ENCODE measurements around the gene AOAH. TPM values are rescaled to one million over a fixed set of nuclear protein-coding genes. Genes with fewer than 3 reads are reported as not detected.
A peak's percentile ranks its signal among the peaks of the same experiment; 100 is the strongest.
"Not testable (repeated sequence)": the region's sequence is repeated elsewhere in the genome, so short reads cannot be mapped to it uniquely, and the experiment has no call there.

The AOAH gene
- total RNA-seq, 1 donor from 2014 or later, result 0.28 TPM

- H3K9me3 Mint-ChIP-seq (ENCODE audit: unreplicated experiment), result no peaks in the 10 kb centered on the region
- no peaks in the 10 kb centered on the region for H3K36me3 Mint-ChIP-seq (ENCODE audit: low read depth, unreplicated experiment)
- DNase-seq (ENCODE audit: low spot score), result no peak
- H3K4me1 Mint-ChIP-seq (ENCODE audit: unreplicated experiment), result peaks cover 2% of the 10 kb centered on the region
- no peak overlapping the region for H3K4me3 Mint-ChIP-seq (ENCODE audit: unreplicated experiment)
- no peak overlapping the region for H3K27ac Mint-ChIP-seq (ENCODE audit: unreplicated experiment)
- H3K27me3 Mint-ChIP-seq (ENCODE audit: unreplicated experiment), result no peaks in the 10 kb centered on the region
- TF ChIP-seq CTCF (IDR thresholded peaks at IDR 0.05; ENCODE audit: unreplicated experiment), result no peak
Observed at GRCh38 chr7:36486336-36486735, 238.0 kb downstream of the AOAH start.

GRCh38 chr7:36484265-36484664 lies 240.0 kb downstream of the AOAH start:
- H3K36me3 Mint-ChIP-seq (ENCODE audit: low read depth, unreplicated experiment), result no peaks in the 10 kb centered on the region
- no peak overlapping the region for H3K27ac Mint-ChIP-seq (ENCODE audit: unreplicated experiment)
- H3K4me1 Mint-ChIP-seq (ENCODE audit: unreplicated experiment), result peaks cover 2% of the 10 kb centered on the region
- no peaks in the 10 kb centered on the region for H3K9me3 Mint-ChIP-seq (ENCODE audit: unreplicated experiment)
- no peak overlapping the region for H3K4me3 Mint-ChIP-seq (ENCODE audit: unreplicated experiment)
- DNase-seq (ENCODE audit: low spot score), result no peak
- TF ChIP-seq CTCF (IDR thresholded peaks at IDR 0.05; ENCODE audit: unreplicated experiment), result no peak
- H3K27me3 Mint-ChIP-seq (ENCODE audit: unreplicated experiment), result peaks cover 2% of the 10 kb centered on the region

GRCh38 chr7:36483853-36484252 lies 240.4 kb downstream of the AOAH start:
- not testable (repeated sequence) for DNase-seq (ENCODE audit: low spot score); H3K4me1 Mint-ChIP-seq (ENCODE audit: unreplicated experiment); H3K27ac Mint-ChIP-seq (ENCODE audit: unreplicated experiment); H3K36me3 Mint-ChIP-seq (ENCODE audit: low read depth, unreplicated experiment); H3K9me3 Mint-ChIP-seq (ENCODE audit: unreplicated experiment); H3K4me3 Mint-ChIP-seq (ENCODE audit: unreplicated experiment); H3K27me3 Mint-ChIP-seq (ENCODE audit: unreplicated experiment)

GRCh38 chr7:36478745-36479144 lies 245.5 kb downstream of the AOAH start:
- no peak overlapping the region for H3K4me3 Mint-ChIP-seq (ENCODE audit: unreplicated experiment)
- no peak for DNase-seq (ENCODE audit: low spot score)
- H3K9me3 Mint-ChIP-seq (ENCODE audit: unreplicated experiment), result no peaks in the 10 kb centered on the region
- no peak for TF ChIP-seq CTCF (IDR thresholded peaks at IDR 0.05; ENCODE audit: unreplicated experiment)
- no peak overlapping the region for H3K27ac Mint-ChIP-seq (ENCODE audit: unreplicated experiment)
- H3K36me3 Mint-ChIP-seq (ENCODE audit: low read depth, unreplicated experiment), result no peaks in the 10 kb centered on the region
- H3K4me1 Mint-ChIP-seq (ENCODE audit: unreplicated experiment), result peaks cover 11% of the 10 kb centered on the region
- peaks cover 4% of the 10 kb centered on the region for H3K27me3 Mint-ChIP-seq (ENCODE audit: unreplicated experiment)

- Mint-ChIP-seq H3K27ac (ENCODE audit: unreplicated experiment) (no peak overlapping the region), H3K4me1 (ENCODE audit: unreplicated experiment) (peaks cover 13% of the 10 kb centered on the region), H3K27me3 (ENCODE audit: unreplicated experiment) (peaks cover 2% of the 10 kb centered on the region), H3K36me3 (ENCODE audit: low read depth, unreplicated experiment) (no peaks in the 10 kb centered on the region), H3K9me3 (ENCODE audit: unreplicated experiment) (no peaks in the 10 kb centered on the region), H3K4me3 (ENCODE audit: unreplicated experiment) (no peak overlapping the region)
- DNase-seq (ENCODE audit: low spot score), result no peak
- TF ChIP-seq CTCF (IDR thresholded peaks at IDR 0.05; ENCODE audit: unreplicated experiment), result no peak
Observed at GRCh38 chr7:36475381-36475780, 248.9 kb downstream of the AOAH start.

GRCh38 chr7:36475011-36475342 lies 249.3 kb downstream of the AOAH start:
- no peak for TF ChIP-seq CTCF (IDR thresholded peaks at IDR 0.05; ENCODE audit: unreplicated experiment)
- no peak for DNase-seq (ENCODE audit: low spot score)
- Mint-ChIP-seq H3K27me3 (ENCODE audit: unreplicated experiment) (peaks cover 2% of the 10 kb centered on the region), H3K9me3 (ENCODE audit: unreplicated experiment) (no peaks in the 10 kb centered on the region), H3K27ac (ENCODE audit: unreplicated experiment) (peak overlapping the region; percentile 82), H3K4me3 (ENCODE audit: unreplicated experiment) (no peak overlapping the region), H3K4me1 (ENCODE audit: unreplicated experiment) (peaks cover 17% of the 10 kb centered on the region), H3K36me3 (ENCODE audit: low read depth, unreplicated experiment) (no peaks in the 10 kb centered on the region)

Data from endothelial cell (in vitro differentiated cells).